GM19023 (cell line): ENCODE measurements around the gene SYCN.

ENCODE experiments used
- ATAC-seq: cut with Tn5 transposase; IDR thresholded peaks from one replicate; pipeline ENCODE4 v1.9.1; 2021; ENCODE audit warnings: mild to moderate bottlenecking, moderate library complexity; ENCODE audit not compliant: unreplicated experiment

SYCN gene

GRCh38 chr19:39173502-39173991, 30.5 kb downstream of the SYCN start:
- no peak for ATAC-seq

DNA sequence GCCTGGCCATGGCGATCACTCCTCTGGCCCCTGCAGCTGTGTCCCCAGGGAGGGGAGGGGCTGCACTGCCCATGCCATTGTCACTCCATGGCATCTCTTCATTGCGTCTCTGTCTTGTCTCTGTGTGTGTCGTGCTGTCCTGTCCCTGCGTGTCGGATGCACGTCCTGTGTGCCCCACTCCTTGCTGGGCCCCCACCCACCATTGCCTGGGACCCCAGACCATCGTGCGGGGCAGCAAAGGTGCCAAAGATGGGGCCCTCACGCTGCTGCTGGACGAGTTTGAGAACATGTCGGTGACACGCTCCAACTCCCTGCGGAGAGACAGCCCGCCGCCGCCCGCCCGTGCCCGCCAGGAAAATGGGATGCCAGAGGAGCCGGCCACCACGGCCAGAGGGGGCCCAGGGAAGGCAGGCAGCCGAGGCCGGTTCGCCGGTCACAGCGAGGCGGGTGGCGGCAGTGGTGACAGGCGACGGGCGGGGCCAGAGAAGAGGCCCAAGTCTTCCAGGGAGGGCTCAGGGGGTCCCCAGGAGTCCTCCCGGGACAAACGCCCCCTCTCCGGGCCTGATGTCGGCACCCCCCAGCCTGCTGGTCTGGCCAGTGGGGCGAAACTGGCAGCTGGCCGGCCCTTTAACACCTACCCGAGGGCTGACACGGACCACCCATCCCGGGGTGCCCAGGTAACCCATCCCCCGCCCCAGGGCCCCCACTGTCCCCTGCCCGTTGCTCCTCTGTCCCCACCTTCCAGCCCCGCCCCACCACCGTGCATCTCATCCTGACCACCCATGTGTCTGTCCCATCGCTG, 31.2 kb downstream of the SYCN start:
- ATAC-seq, result no peak

DNA sequence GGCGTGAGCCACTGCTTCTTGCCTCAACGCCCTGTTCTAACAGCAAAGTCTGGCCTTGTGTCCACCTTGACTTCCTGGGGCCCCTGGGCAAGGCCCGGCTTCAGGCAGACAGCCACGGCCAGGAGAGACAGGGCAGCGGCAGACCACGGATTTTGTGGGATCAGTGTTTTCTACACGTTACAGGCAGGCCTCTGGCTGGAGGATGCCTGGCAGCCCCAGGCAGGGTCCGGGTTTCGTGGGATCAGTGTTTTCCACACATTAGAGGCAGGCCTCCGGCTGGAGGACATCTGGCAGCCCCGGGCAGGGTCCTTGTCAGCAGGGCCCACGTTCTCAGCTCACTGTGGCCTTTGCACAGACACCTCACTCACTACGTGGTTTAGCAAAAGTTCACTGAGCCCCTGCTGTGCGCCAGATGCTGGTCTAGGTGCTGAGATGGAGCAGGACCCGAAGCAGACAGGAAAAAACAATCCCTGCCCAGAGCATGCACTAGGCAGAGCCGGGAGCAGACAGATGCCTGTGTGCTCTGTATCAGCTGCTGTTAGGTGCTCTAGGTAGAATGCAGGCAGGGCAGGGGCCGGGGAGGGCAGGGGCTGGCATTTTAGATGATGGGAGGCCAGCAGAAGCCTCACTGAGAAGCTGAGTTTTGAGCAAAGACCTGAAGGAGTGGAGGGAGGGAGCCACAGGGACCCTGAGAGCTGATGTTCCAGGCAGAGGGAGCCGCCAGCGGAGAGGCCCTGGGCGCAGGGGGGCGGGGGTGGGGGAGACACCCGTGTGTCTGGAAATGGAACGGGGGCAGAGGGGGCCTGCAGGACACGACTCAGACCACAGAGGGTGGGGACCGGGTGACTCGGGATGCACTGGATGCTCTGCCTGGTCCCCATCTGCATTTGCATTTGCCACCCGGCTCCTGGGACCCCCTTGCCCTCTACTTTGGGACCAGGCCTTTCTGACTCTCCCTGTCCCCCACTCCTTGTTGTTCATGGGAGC, 32.3 kb downstream of the SYCN start:
- no peak for ATAC-seq

DNA sequence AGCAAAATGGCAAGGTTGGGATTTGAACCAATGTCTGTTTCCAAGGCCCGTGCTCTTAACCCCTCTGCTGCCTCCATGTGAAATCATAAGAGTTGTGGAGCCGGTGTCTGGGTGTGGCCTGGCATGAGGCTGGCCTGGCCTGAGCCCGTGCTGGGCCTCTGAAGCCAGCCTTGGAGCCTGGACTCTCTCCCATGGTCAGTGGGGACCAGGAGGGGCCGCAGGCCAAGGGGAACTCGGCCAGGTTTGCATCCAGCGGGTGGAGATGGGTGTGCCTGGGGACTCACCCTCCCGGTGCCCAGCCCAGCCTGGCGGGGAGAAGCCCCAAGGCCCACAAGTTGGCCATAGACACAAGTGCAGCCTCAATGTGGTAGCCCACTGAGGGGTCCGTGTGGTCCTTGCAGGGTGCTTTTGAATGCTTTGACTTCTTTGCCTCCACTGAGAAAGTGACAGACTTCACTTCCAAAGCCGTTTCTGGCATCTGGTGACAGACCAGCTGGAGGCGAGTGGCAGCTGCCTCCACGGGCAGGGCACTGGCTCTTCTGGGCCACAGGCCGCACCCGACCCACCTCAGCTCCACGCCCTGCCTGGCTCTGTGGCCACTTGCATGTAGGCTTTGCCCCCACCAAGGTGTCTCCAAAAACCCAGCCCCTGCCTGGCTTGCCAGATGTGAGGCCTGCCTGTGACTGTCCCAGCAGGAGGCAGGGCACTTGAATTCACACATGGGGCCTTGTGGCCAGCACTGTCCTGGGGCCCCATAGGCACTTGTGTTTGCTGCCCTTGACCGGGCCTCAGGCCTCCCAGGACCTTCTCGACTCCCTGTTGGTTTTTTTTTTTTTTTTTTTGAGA, 33.5 kb downstream of the SYCN start:
- ATAC-seq, result no peak

- no peak for ATAC-seq
These were observed 34.8 kb downstream of the SYCN start for GRCh38 chr19:39169143-39169810.

DNA sequence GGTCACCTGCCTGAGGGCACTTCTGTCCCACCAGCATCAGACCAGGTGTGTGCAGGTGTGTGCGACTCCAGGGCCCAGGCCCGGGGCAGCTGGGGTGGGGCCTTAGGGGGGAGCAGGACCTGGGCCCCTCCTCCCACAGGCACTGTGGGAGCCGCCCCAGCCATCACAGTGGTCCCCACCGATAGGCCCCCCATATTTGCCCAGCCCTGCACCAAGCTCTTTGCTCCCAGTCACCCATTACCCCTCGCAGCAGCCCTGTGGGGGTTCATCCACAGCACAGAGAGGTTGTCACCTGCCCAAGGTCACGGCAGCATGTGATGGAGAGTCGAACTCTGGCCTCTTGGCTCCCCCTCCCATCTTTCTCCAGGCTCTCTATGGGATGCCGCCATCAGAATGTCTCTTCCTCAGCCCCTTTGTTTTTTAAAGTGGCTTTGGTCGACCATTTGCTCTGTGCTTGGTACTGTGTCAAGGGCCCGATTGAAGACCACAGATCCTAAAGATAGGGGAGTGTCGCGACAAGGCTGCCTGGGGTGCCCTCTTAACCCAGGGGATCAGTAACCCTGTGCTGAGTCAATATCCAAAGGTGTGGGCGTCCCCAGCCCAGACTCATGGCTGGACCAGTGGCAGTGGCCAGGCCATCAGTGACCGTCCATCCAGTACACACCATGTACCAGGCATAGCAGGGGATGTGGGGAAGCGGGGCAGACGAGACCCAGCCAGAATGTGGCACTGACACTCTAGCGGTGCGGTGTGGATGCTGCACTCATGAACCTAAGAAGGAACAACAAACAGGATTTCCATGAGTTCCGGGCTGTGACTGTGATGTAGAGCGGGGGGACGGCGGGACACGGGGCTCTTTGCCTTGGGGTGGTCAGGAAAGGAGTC, 35.6 kb downstream of the SYCN start:
- no peak for ATAC-seq

GRCh38 chr19:39167461-39168257, 36.4 kb downstream of the SYCN start:
- ATAC-seq, result no peak

GRCh38 chr19:39166571-39167391, 37.3 kb downstream of the SYCN start:
- no peak for ATAC-seq

- no peak for ATAC-seq
These were observed 38.2 kb downstream of the SYCN start for GRCh38 chr19:39165857-39166256.

DNA sequence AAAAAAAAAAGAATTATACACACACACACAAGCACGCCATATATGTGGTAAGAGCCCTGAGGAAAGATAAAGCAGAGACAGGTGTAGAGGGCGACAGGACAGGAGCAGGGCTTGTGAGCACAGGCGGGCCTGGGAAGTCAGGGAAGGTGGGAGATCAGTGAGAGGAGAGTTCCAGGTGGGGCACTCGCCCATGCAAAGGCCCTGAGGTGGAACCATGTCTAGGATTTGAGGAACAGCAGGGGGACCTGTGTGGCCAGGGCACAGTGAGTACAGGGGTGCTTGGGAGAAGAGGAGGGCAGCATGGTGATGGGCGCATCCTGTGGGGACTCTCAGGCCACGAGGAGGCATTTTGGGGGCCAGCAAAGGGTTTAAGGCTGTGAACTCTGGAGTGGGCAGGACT, 39.8 kb downstream of the SYCN start:
- no peak for ATAC-seq

DNA sequence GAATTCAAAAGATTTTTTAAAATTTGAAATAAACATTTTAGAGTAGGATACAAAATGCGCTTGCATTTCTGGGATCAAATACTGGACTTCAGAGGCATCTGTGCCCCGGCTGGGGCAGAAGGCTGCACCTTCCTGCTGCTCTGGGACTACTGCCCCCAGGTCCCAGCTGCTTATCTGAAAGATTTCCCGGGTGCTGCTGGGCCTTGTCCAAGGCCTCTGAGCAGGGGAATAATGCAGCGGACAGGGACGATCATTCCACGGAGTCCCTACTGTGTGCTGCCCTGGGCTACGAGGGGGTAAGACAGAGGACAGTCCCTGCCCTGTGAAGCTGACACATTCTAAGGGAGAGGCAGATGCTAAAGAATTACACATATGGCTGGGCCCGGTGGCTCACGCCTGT, 40.4 kb downstream of the SYCN start:
- no peak for ATAC-seq

GRCh38 chr19:39162441-39163043, 41.5 kb downstream of the SYCN start:
- ATAC-seq, result no peak

DNA sequence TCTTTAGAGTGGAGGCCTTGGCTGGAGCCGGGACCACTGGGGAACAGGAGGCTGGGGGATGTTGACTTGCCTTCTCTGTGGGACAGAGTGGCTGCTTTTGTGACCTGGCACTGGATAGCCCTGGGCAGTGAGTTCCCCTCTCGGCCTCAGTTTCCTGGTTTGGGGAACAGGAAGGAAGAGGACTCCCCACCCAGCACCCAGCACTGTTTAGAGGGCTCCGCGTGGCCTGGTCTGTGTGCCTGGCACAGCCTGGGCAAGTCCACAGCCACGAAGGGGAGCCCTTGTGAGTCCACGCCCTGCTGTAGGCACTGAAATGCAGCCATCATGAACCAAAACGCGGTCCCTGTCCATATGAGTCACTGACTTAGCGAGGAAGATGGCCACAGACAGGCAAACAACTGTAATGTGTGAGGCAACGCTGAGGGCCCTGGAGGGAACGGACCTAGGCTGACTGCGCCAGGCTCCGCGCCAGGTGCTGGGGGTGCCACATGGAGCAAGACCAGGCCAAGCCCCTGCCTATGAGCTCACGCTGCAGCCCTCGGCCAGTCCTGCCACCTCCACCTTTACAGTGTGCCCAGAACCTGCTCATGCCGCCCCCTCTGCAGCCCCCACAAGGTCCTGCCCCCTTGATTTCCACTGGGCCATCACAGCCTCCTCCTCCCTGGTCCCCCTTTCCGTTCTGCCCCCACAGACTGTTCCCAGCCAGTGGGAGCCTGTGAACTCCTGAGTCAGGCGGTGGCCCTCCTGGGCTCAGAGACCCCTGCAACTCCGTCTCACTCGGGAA, 43.0 kb downstream of the SYCN start:
- no peak for ATAC-seq

- no peak for ATAC-seq
These were observed 43.6 kb downstream of the SYCN start for GRCh38 chr19:39160523-39160861.

DNA sequence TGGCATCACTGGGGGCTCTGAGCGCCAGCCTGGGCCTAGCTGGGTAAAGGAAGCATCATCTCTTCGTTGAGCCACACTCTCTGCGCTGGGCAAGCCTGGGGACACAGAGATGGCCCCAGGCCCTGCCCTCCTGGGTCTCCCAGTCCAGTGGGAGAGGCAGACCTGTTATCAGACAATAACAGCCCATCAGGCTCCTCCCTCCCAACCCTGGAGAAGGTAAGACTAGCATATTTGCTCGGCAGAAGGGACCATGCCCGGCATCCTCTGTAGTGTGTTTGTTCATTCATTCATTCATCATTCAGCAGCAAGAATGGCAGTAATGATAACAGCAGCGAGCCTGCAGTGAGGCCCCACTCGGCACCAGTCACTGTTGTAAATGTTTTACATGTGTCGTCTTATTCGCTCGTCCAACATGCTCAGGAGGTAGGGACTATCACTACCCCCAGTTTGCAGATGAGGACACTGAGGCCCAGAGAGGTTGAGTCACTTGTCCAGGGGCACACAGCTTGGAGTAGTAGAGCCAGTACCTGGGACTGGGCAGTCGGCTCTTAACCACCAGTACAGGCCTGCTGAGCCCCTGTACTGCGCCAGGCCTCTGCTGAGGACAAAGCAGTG, 45.3 kb downstream of the SYCN start:
- no peak for ATAC-seq

GRCh38 chr19:39157997-39158389, 46.1 kb downstream of the SYCN start:
- ATAC-seq, result no peak
